ENCODE data around the gene GATA5.

Gene GATA5

DNA sequence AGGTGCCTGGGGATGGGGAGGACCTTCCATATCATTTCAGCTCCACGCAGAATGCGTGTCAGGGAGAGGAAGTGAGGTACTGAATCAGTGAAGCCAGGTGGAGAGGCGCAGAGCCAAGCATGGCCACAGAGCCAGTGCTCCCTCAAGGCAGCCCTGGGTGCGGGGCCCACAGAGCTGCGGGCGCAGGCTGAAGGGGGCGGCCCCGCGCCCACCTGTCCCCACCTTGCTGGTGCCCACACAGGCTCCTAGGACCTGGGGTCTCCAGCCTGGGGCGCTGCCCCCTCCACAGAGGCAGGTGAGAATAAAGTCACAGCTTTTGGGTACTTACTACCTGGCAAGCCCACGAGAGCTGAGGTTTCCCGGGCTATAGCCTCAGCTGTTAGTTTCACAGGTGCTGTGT lies 40.0 kb upstream of the GATA5 start:
- Histone ChIP-seq H3K27me3 (ENCODE audit: control insufficient read depth in 2 of 2, insufficient read depth in 2 of 2, low read length in 2 of 2) (peaks cover 13 to 20% of the 10 kb centered on the region in 2 donors), H3K9ac (ENCODE audit: low read depth in 1 of 2, low read length in 2 of 2) (no peak overlapping the region), H3K4me3 (ENCODE audit: low read length in 2 of 2) (no peak overlapping the region), H3K27ac (ENCODE audit: low read depth in 2 of 2, low read length in 2 of 2) (no peak overlapping the region), H3K4me1 (ENCODE audit: control insufficient read depth in 2 of 2, insufficient read depth in 2 of 2, low read length in 2 of 2) (no peaks in the 10 kb centered on the region), H3K9me3 (ENCODE audit: control insufficient read depth in 2 of 2, low read length in 2 of 2) (no peaks in the 10 kb centered on the region), H3K36me3 (ENCODE audit: control insufficient read depth in 2 of 2, insufficient read depth in 2 of 2, low read length in 2 of 2) (no peaks in the 10 kb centered on the region)

DNA sequence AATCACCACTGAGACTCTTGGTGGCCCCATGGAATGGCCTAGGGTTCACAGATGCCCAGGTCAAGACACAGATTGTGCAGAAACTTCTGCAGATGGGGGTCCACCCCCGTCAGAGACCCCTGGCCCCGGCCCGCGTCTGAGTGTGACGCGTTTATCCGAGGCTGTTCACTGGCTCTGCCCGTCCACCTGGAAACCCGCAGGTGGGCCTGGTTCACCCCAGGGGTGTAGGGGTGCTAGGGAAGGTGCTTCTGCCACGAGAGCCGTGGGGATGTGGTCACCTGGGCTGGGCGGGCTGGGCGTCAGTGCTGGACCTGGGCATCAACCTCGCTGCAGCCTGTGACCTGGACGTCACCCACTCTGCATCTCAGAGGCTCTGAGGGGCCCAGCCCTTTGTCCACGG lies 39.5 kb upstream of the GATA5 start:
- H3K36me3 ChIP-seq (ENCODE audit: control insufficient read depth in 2 of 2, insufficient read depth in 2 of 2, low read length in 2 of 2), result no peaks in the 10 kb centered on the region
- no peaks in the 10 kb centered on the region for H3K4me1 ChIP-seq (ENCODE audit: control insufficient read depth in 2 of 2, insufficient read depth in 2 of 2, low read length in 2 of 2)
- no peak overlapping the region for H3K4me3 ChIP-seq (ENCODE audit: low read length in 2 of 2)
- peaks cover 13 to 20% of the 10 kb centered on the region in 2 donors for H3K27me3 ChIP-seq (ENCODE audit: control insufficient read depth in 2 of 2, insufficient read depth in 2 of 2, low read length in 2 of 2)
- no peaks in the 10 kb centered on the region for H3K9me3 ChIP-seq (ENCODE audit: control insufficient read depth in 2 of 2, low read length in 2 of 2)
- H3K9ac ChIP-seq (ENCODE audit: low read depth in 1 of 2, low read length in 2 of 2), result no peak overlapping the region
- no peak overlapping the region for H3K27ac ChIP-seq (ENCODE audit: low read depth in 2 of 2, low read length in 2 of 2)

DNA sequence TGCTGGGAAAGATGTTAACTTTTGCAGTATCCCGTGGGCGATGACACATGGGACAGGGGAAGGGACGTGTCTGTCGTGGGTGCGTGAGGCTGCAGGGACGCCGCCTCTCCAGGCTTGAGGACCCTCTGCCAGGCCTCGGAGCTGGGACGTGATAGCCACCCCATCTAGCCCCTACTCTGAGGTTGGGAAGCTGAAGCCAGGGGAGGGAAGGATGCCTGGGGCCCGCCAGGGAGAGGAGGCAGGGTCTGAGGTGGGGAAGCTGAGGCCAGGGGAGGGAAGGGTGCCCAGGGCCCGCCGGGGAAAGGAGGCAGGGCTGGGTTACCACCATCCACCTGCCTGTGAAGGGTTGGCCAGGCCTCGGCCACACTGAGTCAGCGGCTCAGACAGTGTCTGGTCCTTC lies 38.2 kb upstream of the GATA5 start:
- no peaks in the 10 kb centered on the region for H3K9me3 ChIP-seq (ENCODE audit: control insufficient read depth in 2 of 2, low read length in 2 of 2)
- no peaks in the 10 kb centered on the region for H3K36me3 ChIP-seq (ENCODE audit: control insufficient read depth in 2 of 2, insufficient read depth in 2 of 2, low read length in 2 of 2)
- no peak overlapping the region for H3K9ac ChIP-seq (ENCODE audit: low read depth in 1 of 2, low read length in 2 of 2)
- peaks cover 13 to 20% of the 10 kb centered on the region in 2 donors for H3K27me3 ChIP-seq (ENCODE audit: control insufficient read depth in 2 of 2, insufficient read depth in 2 of 2, low read length in 2 of 2)
- H3K4me1 ChIP-seq (ENCODE audit: control insufficient read depth in 2 of 2, insufficient read depth in 2 of 2, low read length in 2 of 2), result no peaks in the 10 kb centered on the region
- H3K4me3 ChIP-seq (ENCODE audit: low read length in 2 of 2), result no peak overlapping the region
- H3K27ac ChIP-seq (ENCODE audit: low read depth in 2 of 2, low read length in 2 of 2), result no peak overlapping the region

DNA sequence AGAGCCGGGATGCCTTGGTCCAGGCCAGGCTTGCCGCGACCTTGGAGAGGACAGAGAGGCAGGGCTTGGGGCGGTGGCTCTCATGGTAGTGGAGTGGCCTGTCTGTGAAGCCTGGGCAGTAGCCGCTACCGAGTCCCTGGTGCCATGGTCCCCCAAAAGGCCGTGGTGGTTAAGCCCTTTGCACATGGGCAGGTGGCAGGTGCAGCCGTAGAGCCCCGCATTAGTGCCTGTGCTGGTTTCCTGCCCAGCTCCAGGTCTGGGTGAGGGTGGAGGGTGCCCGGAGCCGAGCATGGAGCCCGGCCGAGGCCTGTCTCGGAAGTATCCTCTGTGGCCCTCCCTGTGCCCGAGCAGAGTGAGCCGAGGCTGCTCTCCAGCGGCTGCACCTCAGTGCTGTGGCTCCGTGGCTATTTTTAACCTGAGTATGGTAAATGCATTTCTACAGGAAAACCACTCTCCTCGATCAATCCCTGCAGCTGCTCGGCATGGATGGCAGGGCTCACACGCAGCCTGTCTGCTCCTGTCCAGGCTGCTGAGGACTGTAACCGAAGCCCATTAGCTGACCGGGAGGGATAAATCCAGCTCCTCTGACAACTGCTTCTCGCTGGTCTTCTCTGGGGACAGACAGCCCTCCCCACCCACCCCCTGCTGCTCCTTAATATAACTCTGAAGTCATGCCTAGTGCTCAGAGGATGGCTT lies 36.3 kb upstream of the GATA5 start:
- H3K4me3 ChIP-seq (ENCODE audit: low read length in 2 of 2), result no peak overlapping the region
- no peak overlapping the region for H3K27ac ChIP-seq (ENCODE audit: low read depth in 2 of 2, low read length in 2 of 2)
- H3K9me3 ChIP-seq (ENCODE audit: control insufficient read depth in 2 of 2, low read length in 2 of 2), result no peaks in the 10 kb centered on the region
- H3K4me1 ChIP-seq (ENCODE audit: control insufficient read depth in 2 of 2, insufficient read depth in 2 of 2, low read length in 2 of 2), result no peaks in the 10 kb centered on the region
- no peak overlapping the region for H3K9ac ChIP-seq (ENCODE audit: low read depth in 1 of 2, low read length in 2 of 2)
- H3K36me3 ChIP-seq (ENCODE audit: control insufficient read depth in 2 of 2, insufficient read depth in 2 of 2, low read length in 2 of 2), result no peaks in the 10 kb centered on the region
- peaks cover 13 to 20% of the 10 kb centered on the region in 2 donors for H3K27me3 ChIP-seq (ENCODE audit: control insufficient read depth in 2 of 2, insufficient read depth in 2 of 2, low read length in 2 of 2)

DNA sequence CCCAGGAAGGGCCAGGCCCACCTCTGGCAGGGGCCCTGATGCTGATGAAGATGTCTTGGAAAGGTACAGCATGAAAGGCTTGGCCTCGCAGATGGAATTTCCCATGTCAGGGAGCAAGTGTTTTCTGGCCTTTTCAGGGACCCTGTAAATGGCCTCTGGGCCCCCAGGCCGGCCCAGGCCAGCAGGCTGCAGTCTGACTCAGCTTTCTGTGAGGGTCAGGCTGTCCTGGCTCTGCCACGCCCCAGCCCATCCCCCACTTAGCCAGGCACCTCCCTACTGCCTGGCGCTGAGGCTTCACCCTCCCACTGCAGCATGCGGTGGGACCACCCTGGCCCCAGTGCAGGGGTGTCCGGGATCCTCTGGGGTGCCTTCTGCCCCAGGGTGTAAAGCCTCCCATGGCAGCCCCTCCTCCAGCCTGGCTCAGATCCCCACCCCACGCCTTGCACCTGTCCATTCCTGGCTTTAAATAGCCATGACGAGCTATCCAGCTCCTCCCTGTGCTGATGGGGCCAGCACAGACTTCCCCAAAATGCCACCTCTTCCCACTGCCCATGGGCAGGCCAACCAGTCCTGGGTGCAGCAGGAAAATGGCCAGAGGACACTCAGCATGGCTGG lies 35.6 kb upstream of the GATA5 start:
- Histone ChIP-seq H3K4me1 (ENCODE audit: control insufficient read depth in 2 of 2, insufficient read depth in 2 of 2, low read length in 2 of 2) (no peaks in the 10 kb centered on the region), H3K27ac (ENCODE audit: low read depth in 2 of 2, low read length in 2 of 2) (no peak overlapping the region)

DNA sequence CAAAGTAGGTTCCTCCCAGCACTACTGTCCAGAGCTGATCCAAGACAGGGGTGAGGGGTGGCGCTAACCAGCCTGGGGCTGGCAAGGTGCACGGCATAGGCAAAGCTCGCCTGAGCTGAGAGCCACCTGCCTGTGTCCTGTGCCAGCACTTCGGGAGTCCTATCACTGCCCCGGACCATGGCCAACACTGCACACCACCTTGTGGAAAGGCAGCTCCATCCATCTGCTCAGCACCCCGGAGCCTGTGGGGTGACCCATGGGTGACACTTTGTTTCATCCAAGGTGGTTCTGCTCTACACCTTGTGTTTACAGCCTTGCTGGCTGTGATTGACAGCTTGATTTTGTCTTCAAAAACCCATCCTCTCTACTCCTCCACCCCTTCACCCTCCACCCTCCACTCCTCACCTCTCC lies 32.9 kb upstream of the GATA5 start:
- Histone ChIP-seq H3K27me3 (ENCODE audit: control insufficient read depth in 2 of 2, insufficient read depth in 2 of 2, low read length in 2 of 2) (peaks cover 7 to 12% of the 10 kb centered on the region in 2 donors), H3K9ac (ENCODE audit: low read depth in 1 of 2, low read length in 2 of 2) (no peak overlapping the region)

More for the DNA sequence above, 35.6 kb upstream of the GATA5 start:
- Histone ChIP-seq H3K9me3 (ENCODE audit: control insufficient read depth in 2 of 2, low read length in 2 of 2) (no peaks in the 10 kb centered on the region), H3K36me3 (ENCODE audit: control insufficient read depth in 2 of 2, insufficient read depth in 2 of 2, low read length in 2 of 2) (no peaks in the 10 kb centered on the region), H3K27me3 (ENCODE audit: control insufficient read depth in 2 of 2, insufficient read depth in 2 of 2, low read length in 2 of 2) (peaks cover 13 to 20% of the 10 kb centered on the region in 2 donors), H3K4me3 (ENCODE audit: low read length in 2 of 2) (no peak overlapping the region), H3K9ac (ENCODE audit: low read depth in 1 of 2, low read length in 2 of 2) (no peak overlapping the region)

DNA sequence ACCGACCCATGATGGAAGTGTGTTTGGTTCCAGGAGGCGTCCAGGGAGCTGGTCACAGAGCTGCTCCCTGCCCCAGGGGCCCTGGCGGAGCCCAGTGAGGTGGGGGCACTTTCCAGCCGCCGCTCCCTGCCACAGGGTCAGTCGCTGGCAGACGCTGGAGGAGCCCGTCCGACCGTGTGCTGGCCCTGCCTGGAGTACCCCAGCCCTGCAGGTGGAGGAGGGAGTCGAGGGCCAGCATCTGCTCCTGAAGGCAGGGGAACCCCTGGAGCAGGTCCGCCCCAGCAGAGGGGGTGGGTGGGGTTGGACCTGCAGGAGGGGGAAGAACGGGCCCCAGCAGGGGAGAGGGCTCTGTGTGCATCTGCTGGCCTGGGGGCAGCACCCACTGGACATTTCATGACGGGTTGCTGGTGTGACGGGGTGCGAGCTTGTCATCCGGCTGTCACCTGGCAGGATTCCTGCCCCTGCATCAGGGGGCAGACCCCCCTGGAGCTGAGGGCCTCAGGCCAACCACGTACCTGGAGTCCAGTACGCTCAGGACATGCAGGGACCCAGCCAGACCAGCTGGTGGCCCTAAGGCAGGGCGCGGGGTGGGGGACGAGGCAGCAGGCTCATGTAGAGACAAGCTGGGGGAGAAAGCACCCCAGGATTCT lies 32.3 kb upstream of the GATA5 start:
- no peak overlapping the region for H3K9ac ChIP-seq (ENCODE audit: low read depth in 1 of 2, low read length in 2 of 2)

More for the DNA sequence above, 32.9 kb upstream of the GATA5 start:
- no peaks in the 10 kb centered on the region for H3K4me1 ChIP-seq (ENCODE audit: control insufficient read depth in 2 of 2, insufficient read depth in 2 of 2, low read length in 2 of 2)
- H3K36me3 ChIP-seq (ENCODE audit: control insufficient read depth in 2 of 2, insufficient read depth in 2 of 2, low read length in 2 of 2), result no peaks in the 10 kb centered on the region
- no peak overlapping the region for H3K4me3 ChIP-seq (ENCODE audit: low read length in 2 of 2)
- H3K27ac ChIP-seq (ENCODE audit: low read depth in 2 of 2, low read length in 2 of 2), result no peak overlapping the region
- no peaks in the 10 kb centered on the region for H3K9me3 ChIP-seq (ENCODE audit: control insufficient read depth in 2 of 2, low read length in 2 of 2)

DNA sequence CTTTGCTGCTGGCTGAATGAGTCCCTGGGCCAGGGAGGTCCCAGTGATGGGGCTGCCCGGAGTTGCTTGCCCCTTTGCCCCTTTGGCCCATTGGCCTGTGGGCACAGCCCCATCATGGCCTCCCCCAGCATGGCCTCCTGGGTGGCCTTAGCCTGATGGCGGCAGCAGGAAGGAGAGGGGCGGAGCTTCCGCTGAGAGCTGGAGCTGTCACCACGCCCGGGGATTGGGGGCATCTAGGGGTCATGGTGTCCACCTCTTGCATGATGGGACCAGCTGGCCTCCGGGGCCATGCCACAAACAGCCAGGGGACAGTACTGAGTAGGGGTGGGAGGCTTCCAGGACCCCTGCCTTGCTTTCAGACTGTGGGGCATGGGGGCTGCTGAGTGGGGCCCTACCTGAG lies 31.5 kb upstream of the GATA5 start:
- no peaks in the 10 kb centered on the region for H3K36me3 ChIP-seq (ENCODE audit: control insufficient read depth in 2 of 2, insufficient read depth in 2 of 2, low read length in 2 of 2)
- no peaks in the 10 kb centered on the region for H3K9me3 ChIP-seq (ENCODE audit: control insufficient read depth in 2 of 2, low read length in 2 of 2)
- peaks cover 0 to 3% of the 10 kb centered on the region in 2 donors for H3K27me3 ChIP-seq (ENCODE audit: control insufficient read depth in 2 of 2, insufficient read depth in 2 of 2, low read length in 2 of 2)
- H3K9ac ChIP-seq (ENCODE audit: low read depth in 1 of 2, low read length in 2 of 2), result no peak overlapping the region
- H3K27ac ChIP-seq (ENCODE audit: low read depth in 2 of 2, low read length in 2 of 2), result no peak overlapping the region
- no peak overlapping the region for H3K4me3 ChIP-seq (ENCODE audit: low read length in 2 of 2)
- H3K4me1 ChIP-seq (ENCODE audit: control insufficient read depth in 2 of 2, insufficient read depth in 2 of 2, low read length in 2 of 2), result no peaks in the 10 kb centered on the region

More for the DNA sequence above, 32.3 kb upstream of the GATA5 start:
- H3K4me3 ChIP-seq (ENCODE audit: low read length in 2 of 2), result no peak overlapping the region
- H3K4me1 ChIP-seq (ENCODE audit: control insufficient read depth in 2 of 2, insufficient read depth in 2 of 2, low read length in 2 of 2), result no peaks in the 10 kb centered on the region
- no peaks in the 10 kb centered on the region for H3K36me3 ChIP-seq (ENCODE audit: control insufficient read depth in 2 of 2, insufficient read depth in 2 of 2, low read length in 2 of 2)
- H3K27me3 ChIP-seq (ENCODE audit: control insufficient read depth in 2 of 2, insufficient read depth in 2 of 2, low read length in 2 of 2), result peaks cover 6 to 8% of the 10 kb centered on the region in 2 donors
- H3K27ac ChIP-seq (ENCODE audit: low read depth in 2 of 2, low read length in 2 of 2), result no peak overlapping the region
- H3K9me3 ChIP-seq (ENCODE audit: control insufficient read depth in 2 of 2, low read length in 2 of 2), result no peaks in the 10 kb centered on the region

DNA sequence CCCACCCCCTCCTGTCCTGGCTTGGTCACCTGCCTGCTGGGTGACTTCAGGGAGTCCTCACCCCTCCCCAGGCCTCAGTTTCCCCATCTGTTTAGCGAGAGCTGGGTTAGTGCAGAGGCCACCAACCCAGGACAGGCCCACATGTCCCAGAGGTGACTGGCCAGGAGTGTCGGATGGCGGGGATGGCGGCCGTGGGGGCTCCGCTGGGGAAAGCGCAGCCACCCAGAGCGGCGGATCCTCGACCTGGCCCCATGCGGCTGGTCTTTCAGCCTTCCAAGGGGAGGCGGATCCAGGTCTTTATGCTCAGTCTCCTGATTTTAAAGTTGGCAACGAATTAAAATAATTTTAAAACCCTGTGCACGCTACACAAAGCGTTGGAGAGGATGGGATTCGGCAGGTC lies 31.0 kb upstream of the GATA5 start:
- Histone ChIP-seq H3K27ac (ENCODE audit: low read depth in 2 of 2, low read length in 2 of 2) (no peak overlapping the region), H3K4me3 (ENCODE audit: low read length in 2 of 2) (no peak overlapping the region), H3K9me3 (ENCODE audit: control insufficient read depth in 2 of 2, low read length in 2 of 2) (no peaks in the 10 kb centered on the region), H3K9ac (ENCODE audit: low read depth in 1 of 2, low read length in 2 of 2) (no peak overlapping the region), H3K27me3 (ENCODE audit: control insufficient read depth in 2 of 2, insufficient read depth in 2 of 2, low read length in 2 of 2) (peaks cover 0 to 1% of the 10 kb centered on the region in 2 donors), H3K4me1 (ENCODE audit: control insufficient read depth in 2 of 2, insufficient read depth in 2 of 2, low read length in 2 of 2) (no peaks in the 10 kb centered on the region), H3K36me3 (ENCODE audit: control insufficient read depth in 2 of 2, insufficient read depth in 2 of 2, low read length in 2 of 2) (no peaks in the 10 kb centered on the region)

DNA sequence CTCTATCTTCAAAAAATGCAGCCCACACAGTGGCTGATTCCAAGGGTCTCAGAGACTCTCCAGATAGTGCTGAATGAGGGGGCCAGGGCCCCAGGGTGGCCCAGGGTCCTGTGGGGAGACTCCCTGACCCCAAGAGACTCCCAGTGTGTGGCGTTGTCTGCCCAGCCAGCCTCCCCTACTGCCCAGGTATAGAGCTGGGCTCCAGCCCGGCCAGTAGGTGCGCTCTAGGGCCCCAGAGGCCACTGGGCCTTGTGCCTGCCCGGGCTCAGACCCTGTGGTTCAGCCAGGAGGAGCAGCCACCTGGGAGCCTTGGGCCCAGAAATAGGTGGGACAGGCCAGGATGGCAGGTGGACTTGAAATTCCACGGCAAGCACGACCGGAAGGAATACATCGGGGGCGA lies 30.3 kb upstream of the GATA5 start:
- no peak overlapping the region for H3K27ac ChIP-seq (ENCODE audit: low read depth in 2 of 2, low read length in 2 of 2)
- H3K9me3 ChIP-seq (ENCODE audit: control insufficient read depth in 2 of 2, low read length in 2 of 2), result no peaks in the 10 kb centered on the region
- H3K4me3 ChIP-seq (ENCODE audit: low read length in 2 of 2), result no peak overlapping the region
- H3K27me3 ChIP-seq (ENCODE audit: control insufficient read depth in 2 of 2, insufficient read depth in 2 of 2, low read length in 2 of 2), result no peaks in the 10 kb centered on the region
- no peaks in the 10 kb centered on the region for H3K4me1 ChIP-seq (ENCODE audit: control insufficient read depth in 2 of 2, insufficient read depth in 2 of 2, low read length in 2 of 2)
- H3K9ac ChIP-seq (ENCODE audit: low read depth in 1 of 2, low read length in 2 of 2), result no peak overlapping the region
- no peaks in the 10 kb centered on the region for H3K36me3 ChIP-seq (ENCODE audit: control insufficient read depth in 2 of 2, insufficient read depth in 2 of 2, low read length in 2 of 2)

Data from mucosa of rectum (tissue), 2 donors.